Activated T-helper 1 cell treated with Interleukin-2 at 50 U/mL for 16 hours (primary cell): Measurements from ENCODE around the gene ZC3H4.
A peak's percentile ranks its signal among the peaks of the same experiment; 100 is the strongest.
"Not testable (repeated sequence)": the region's sequence is repeated elsewhere in the genome, so short reads cannot be mapped to it uniquely, and the experiment has no call there.

Experiments used
- DNase-seq: peaks from one replicate; pipeline ENCODE4 v3.0.0-alpha.2; 2020; ENCODE audit warnings: low read depth

Gene ZC3H4

GRCh38 chr19:47112997-47113849 lies at the start of gene ZC3H4:
Gene ZC3H4 (minus strand): TSS chr19:47113776. CDS start chr19:47112584, 1,192 bp downstream.
- peak; percentile 99 for DNase-seq

- no peak for DNase-seq
Observed at GRCh38 chr19:47161876-47162489, 48.4 kb upstream of the ZC3H4 start.

GRCh38 chr19:47158879-47159503 lies 45.4 kb upstream of the ZC3H4 start:
- DNase-seq: peak; percentile 11

GRCh38 chr19:47158367-47158791 lies 44.8 kb upstream of the ZC3H4 start:
- DNase-seq: no peak

- peak; percentile 20 for DNase-seq
Observed at GRCh38 chr19:47157431-47158321, 44.1 kb upstream of the ZC3H4 start.

GRCh38 chr19:47156861-47157430 lies 43.4 kb upstream of the ZC3H4 start:
- DNase-seq: no peak

GRCh38 chr19:47155148-47155547 lies 41.6 kb upstream of the ZC3H4 start:
- no peak for DNase-seq

GRCh38 chr19:47153266-47153665 lies 39.7 kb upstream of the ZC3H4 start:
- DNase-seq: no peak

- no peak for DNase-seq
Observed at GRCh38 chr19:47152632-47153031, 39.1 kb upstream of the ZC3H4 start.

- no peak for DNase-seq
Observed at GRCh38 chr19:47152205-47152604, 38.6 kb upstream of the ZC3H4 start.

GRCh38 chr19:47151627-47152026 lies 38.1 kb upstream of the ZC3H4 start:
- DNase-seq: no peak

GRCh38 chr19:47146920-47147319 lies 33.3 kb upstream of the ZC3H4 start:
- no peak for DNase-seq

- DNase-seq: no peak
Observed at GRCh38 chr19:47145639-47146486, 32.3 kb upstream of the ZC3H4 start.

- no peak for DNase-seq
Observed at GRCh38 chr19:47144630-47145029, 31.1 kb upstream of the ZC3H4 start.

GRCh38 chr19:47143322-47144073 lies 29.9 kb upstream of the ZC3H4 start:
- no peak for DNase-seq

- DNase-seq: no peak
Observed at GRCh38 chr19:47142779-47143178, 29.2 kb upstream of the ZC3H4 start.

- no peak for DNase-seq
Observed at GRCh38 chr19:47141695-47142094, 28.1 kb upstream of the ZC3H4 start.

- not testable (repeated sequence) for DNase-seq
Observed at GRCh38 chr19:47141252-47141651, 27.7 kb upstream of the ZC3H4 start.

- DNase-seq: no peak
Observed at GRCh38 chr19:47135156-47135555, 21.6 kb upstream of the ZC3H4 start.

GRCh38 chr19:47134545-47134944 lies 21.0 kb upstream of the ZC3H4 start:
- DNase-seq: no peak
